Activated CD4-positive, alpha-beta T cell treated with anti-CD3 and anti-CD28 coated beads for 24 hours (primary cell): ENCODE measurements around the gene ATP8A1.

ENCODE experiments used
- DNase-seq, 2 donors: peaks; one replicate each; pipeline ENCODE4 v3.0.0-alpha.2; 2020; ENCODE audit warnings: low read depth in 2 of 2

Gene ATP8A1

GRCh38 chr4:42626629-42627146, 30.2 kb downstream of the ATP8A1 start:
- no peak for DNase-seq

- no peak for DNase-seq
Observed at GRCh38 chr4:42625329-42625728, 31.6 kb downstream of the ATP8A1 start.

GRCh38 chr4:42624551-42624950, 32.4 kb downstream of the ATP8A1 start:
- DNase-seq = no peak

GRCh38 chr4:42618023-42618422, 38.9 kb downstream of the ATP8A1 start:
- no peak for DNase-seq

- DNase-seq = no peak
Observed at GRCh38 chr4:42617030-42617429, 39.9 kb downstream of the ATP8A1 start.

- no peak for DNase-seq
Observed at GRCh38 chr4:42616572-42616971, 40.3 kb downstream of the ATP8A1 start.

- no peak for DNase-seq
Observed at GRCh38 chr4:42615131-42615763, 41.7 kb downstream of the ATP8A1 start.

- DNase-seq = no peak
Observed at GRCh38 chr4:42612898-42613297, 44.0 kb downstream of the ATP8A1 start.

- DNase-seq = no peak
Observed at GRCh38 chr4:42610941-42611340, 46.0 kb downstream of the ATP8A1 start.

- no peak for DNase-seq
Observed at GRCh38 chr4:42609051-42609450, 47.9 kb downstream of the ATP8A1 start.

- DNase-seq = no peak
Observed at GRCh38 chr4:42608551-42608950, 48.4 kb downstream of the ATP8A1 start.

- no peak for DNase-seq
Observed at GRCh38 chr4:42607011-42607726, 49.7 kb downstream of the ATP8A1 start.

GRCh38 chr4:42605264-42605663, 51.6 kb downstream of the ATP8A1 start:
- DNase-seq = no peak

- DNase-seq = no peak
Observed at GRCh38 chr4:42603862-42604261, 53.0 kb downstream of the ATP8A1 start.

- no peak for DNase-seq
Observed at GRCh38 chr4:42600578-42600977, 56.3 kb downstream of the ATP8A1 start.

- DNase-seq = no peak
Observed at GRCh38 chr4:42596918-42597317, 60.0 kb downstream of the ATP8A1 start.

- DNase-seq = no peak
Observed at GRCh38 chr4:42594888-42595287, 62.0 kb downstream of the ATP8A1 start.

- DNase-seq = no peak
Observed at GRCh38 chr4:42588909-42589308, 68.0 kb downstream of the ATP8A1 start.

- DNase-seq = no peak
Observed at GRCh38 chr4:42586775-42587174, 70.1 kb downstream of the ATP8A1 start.

GRCh38 chr4:42579903-42580302, 77.0 kb downstream of the ATP8A1 start:
- no peak for DNase-seq

- no peak for DNase-seq
Observed at GRCh38 chr4:42578187-42578586, 78.7 kb downstream of the ATP8A1 start.

- no peak for DNase-seq
Observed at GRCh38 chr4:42574870-42575430, 82.0 kb downstream of the ATP8A1 start.

- DNase-seq = no peak
Observed at GRCh38 chr4:42573249-42573648, 83.7 kb downstream of the ATP8A1 start.
